ENCODE data around the gene TEKT5.

TEKT5 gene

GRCh38 chr16:10597187-10597601 is 97.5 kb downstream of the TEKT5 start:
- DNase-seq, result no peak
- in situ Hi-C loops (cut with MboI; ENCODE audit: low pct_unique_long_range_greater_than_20kb, low sequenced_read_pairs), result no loop called here

- no peak for DNase-seq
- in situ Hi-C loops (cut with MboI; ENCODE audit: low pct_unique_long_range_greater_than_20kb, low sequenced_read_pairs), result no loop called here
Measured at GRCh38 chr16:10594312-10594950, 100.3 kb downstream of the TEKT5 start.

GRCh38 chr16:10592611-10593010 is 102.1 kb downstream of the TEKT5 start:
- in situ Hi-C loops (cut with MboI; ENCODE audit: low pct_unique_long_range_greater_than_20kb, low sequenced_read_pairs), result no loop called here
- DNase-seq, result no peak

GRCh38 chr16:10590342-10590741 is 104.4 kb downstream of the TEKT5 start:
- in situ Hi-C loops (cut with MboI; ENCODE audit: low pct_unique_long_range_greater_than_20kb, low sequenced_read_pairs), result no loop called here
- DNase-seq, result no peak

GRCh38 chr16:10589109-10589508 is 105.6 kb downstream of the TEKT5 start:
- no peak for DNase-seq
- in situ Hi-C loops (cut with MboI; ENCODE audit: low pct_unique_long_range_greater_than_20kb, low sequenced_read_pairs), result no loop called here

- DNase-seq, result no peak
- in situ Hi-C loops (cut with MboI; ENCODE audit: low pct_unique_long_range_greater_than_20kb, low sequenced_read_pairs), result no loop called here
Measured at GRCh38 chr16:10587622-10588021, 107.1 kb downstream of the TEKT5 start.

- no peak for DNase-seq
- in situ Hi-C loops (cut with MboI; ENCODE audit: low pct_unique_long_range_greater_than_20kb, low sequenced_read_pairs), result no loop called here
Measured at GRCh38 chr16:10584981-10585438, 109.7 kb downstream of the TEKT5 start.

- DNase-seq, result no peak
- in situ Hi-C loops (cut with MboI; ENCODE audit: low pct_unique_long_range_greater_than_20kb, low sequenced_read_pairs), result no loop called here
Measured at GRCh38 chr16:10583269-10583668, 111.5 kb downstream of the TEKT5 start.

GRCh38 chr16:10581507-10581906 is 113.2 kb downstream of the TEKT5 start:
- in situ Hi-C loops (cut with MboI; ENCODE audit: low pct_unique_long_range_greater_than_20kb, low sequenced_read_pairs), result no loop called here
- DNase-seq, result no peak

- DNase-seq, result no peak
- in situ Hi-C loops (cut with MboI; ENCODE audit: low pct_unique_long_range_greater_than_20kb, low sequenced_read_pairs), result no loop called here
Measured at GRCh38 chr16:10580883-10581247, 113.9 kb downstream of the TEKT5 start.

- in situ Hi-C loops (cut with MboI; ENCODE audit: low pct_unique_long_range_greater_than_20kb, low sequenced_read_pairs), result no loop called here
- DNase-seq, result peak; percentile 73
Measured at GRCh38 chr16:10579965-10580882, 114.5 kb downstream of the TEKT5 start, which contains the start of gene EMP2. Gene EMP2 (minus strand): TSS chr16:10580598. CDS start chr16:10547617, 32,981 bp downstream.

GRCh38 chr16:10579575-10579964 is 115.2 kb downstream of the TEKT5 start:
- in situ Hi-C loops (cut with MboI; ENCODE audit: low pct_unique_long_range_greater_than_20kb, low sequenced_read_pairs), result no loop called here

GRCh38 chr16:10578474-10579316 is 116.0 kb downstream of the TEKT5 start:
- no peak for DNase-seq

More at GRCh38 chr16:10579575-10579964, 115.2 kb downstream of the TEKT5 start:
- DNase-seq, result no peak

More at GRCh38 chr16:10578474-10579316, 116.0 kb downstream of the TEKT5 start:
- in situ Hi-C loops (cut with MboI; ENCODE audit: low pct_unique_long_range_greater_than_20kb, low sequenced_read_pairs), result no loop called here
